Uterine smooth muscle cell (primary cell): Measurements from ENCODE around the gene ETV3. TPM values are rescaled to one million over a fixed set of nuclear protein-coding genes. Genes with fewer than 3 reads are reported as not detected.

Source experiments
- total RNA-seq: library from RNA; depleted of rRNA; stranded (reverse); fragments of >200 nt; gene quantifications from 2 replicates; pipeline ENCODE4 v1.2.3, GENCODE V29; 2014

Gene ETV3
- 14.7 and 15.5 TPM in 2 replicates for total RNA-seq

DNA sequence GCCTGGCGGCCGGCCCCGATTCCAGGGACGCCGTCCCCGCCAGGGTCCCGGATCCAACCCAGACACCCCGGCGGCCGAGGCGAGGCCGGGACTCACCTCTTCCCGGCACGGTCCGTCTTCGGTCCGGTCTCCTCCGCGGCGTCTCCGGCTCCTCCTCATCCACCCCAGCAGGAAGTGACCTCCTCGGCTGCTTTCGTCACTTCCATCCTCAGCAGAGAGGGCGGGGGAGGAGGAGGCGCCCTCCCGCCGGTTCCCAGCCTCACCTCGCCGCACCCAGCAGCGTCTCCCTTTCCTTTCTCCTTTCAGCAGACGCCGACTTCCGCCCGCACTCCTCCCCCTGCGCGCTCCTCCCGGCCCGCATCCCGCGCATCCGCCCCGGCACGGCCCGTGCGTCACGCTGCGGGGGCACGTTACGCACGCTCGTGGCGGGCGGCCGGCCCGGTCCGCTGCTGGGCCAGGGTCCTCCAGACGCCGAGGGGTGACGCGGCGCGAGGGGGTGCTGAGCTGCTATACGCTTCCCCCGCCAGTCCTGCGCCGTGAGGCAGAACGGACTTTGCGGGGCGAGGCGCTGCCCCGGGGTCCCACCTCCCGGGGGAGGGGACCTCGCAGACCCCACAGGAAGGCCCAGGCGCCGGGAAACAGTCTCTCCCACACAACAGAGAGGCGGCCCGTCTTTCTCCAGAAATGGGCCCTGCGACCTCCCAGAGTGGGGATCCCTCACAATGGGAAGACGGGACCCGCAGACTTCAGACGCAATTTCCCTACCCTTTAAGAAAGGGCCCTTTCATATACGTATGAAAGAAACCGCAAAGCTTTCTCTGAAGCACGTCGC lies at the start of gene ETV3:
Gene ETV3 (minus strand): TSS at position 176 of the 832 bp plus-strand sequence. CDS start 2,043 bp downstream, outside the sequence.

DNA sequence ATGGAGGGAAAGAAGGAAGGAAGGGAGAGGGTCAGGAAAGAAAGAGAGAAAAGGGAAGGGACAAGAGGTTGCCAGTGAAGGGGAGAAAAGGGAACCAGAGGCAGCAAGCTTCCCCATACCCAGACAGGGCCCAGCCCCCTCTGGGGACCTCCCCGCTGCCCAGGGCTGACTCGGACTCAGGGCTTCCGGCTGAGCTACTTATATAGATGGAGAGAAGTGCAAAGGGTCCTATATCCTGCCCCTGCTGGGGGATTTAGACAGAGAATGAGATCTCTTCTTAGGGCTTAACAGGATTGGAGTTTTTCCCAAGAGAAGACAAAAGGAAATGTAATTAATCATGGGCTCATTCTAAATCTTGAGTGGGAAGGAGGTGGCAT lies 38.6 kb downstream of the ETV3 start, which contains the start of gene ETV3L:
Gene ETV3L (minus strand): TSS at position 176 of the 377 bp plus-strand sequence. CDS start 285 bp downstream, outside the sequence.

Other genes starting within 250 kb of the ETV3 start
- 1.3 and 1.6 TPM in 2 replicates for gene PEAR1, start 244.7 kb downstream of the ETV3 start, total RNA-seq
- not detected in 2 replicates for gene LRRC71, start 217.8 kb downstream of the ETV3 start, total RNA-seq
- 31.0 and 34.0 TPM in 2 replicates for gene ARHGEF11, start 92.7 kb downstream of the ETV3 start, total RNA-seq
- gene ETV3L, start 38.6 kb downstream of the ETV3 start, total RNA-seq, result not detected in 2 replicates